Activated naive CD8-positive, alpha-beta T cell treated with anti-CD3 and anti-CD28 coated beads, Interleukin-2, amount 10 ng/mL, durations not matched to agents 7 days and 5 days (primary cell): ENCODE measurements around the gene PPFIA2. TPM values are rescaled to one million over a fixed set of nuclear protein-coding genes. Genes with fewer than 3 reads are reported as not detected.

Experiments
- ATAC-seq: fragments of 150-1000 bp; cut with Tn5 transposase; one replicate; pipeline ENCODE4 v1.10.0; 2021; ENCODE audit warnings: low read depth, moderate library complexity
- POLR2A ChIA-PET: fragments of 350-600 bp; sonication (Branson Sonifier 250); formaldehyde crosslinking; loops from one replicate; lab custom pipeline; 2021; ENCODE audit warnings: antibody characterized with exemption; lab: Charles Lee
- DNase-seq: peaks from one replicate; pipeline ENCODE4 v3.0.0; 2021
- H3K27ac Mint-ChIP-seq: one replicate; pipeline ENCODE4 v1.8.0; 2022; ENCODE audit warnings: mild to moderate bottlenecking, mixed read lengths
- H3K27me3 Mint-ChIP-seq: one replicate; pipeline ENCODE4 v1.8.0; 2022; ENCODE audit warnings: mild to moderate bottlenecking, moderate library complexity, mixed read lengths
- H3K36me3 Mint-ChIP-seq: one replicate; pipeline ENCODE4 v1.8.0; 2021; ENCODE audit warnings: mild to moderate bottlenecking, mixed read lengths
- H3K4me1 Mint-ChIP-seq: one replicate; pipeline ENCODE4 v1.8.0; 2021; ENCODE audit warnings: mixed read lengths
- H3K4me3 Mint-ChIP-seq: one replicate; pipeline ENCODE4 v1.8.0; 2022; ENCODE audit warnings: mild to moderate bottlenecking, moderate library complexity, mixed read lengths
- H3K9me3 Mint-ChIP-seq: one replicate; pipeline ENCODE4 v1.8.0; 2021; ENCODE audit warnings: mixed read lengths
- total RNA-seq, 2 experiments: library from RNA; stranded (reverse); gene quantifications; one replicate each; pipeline ENCODE4 v1.2.3, GENCODE V29; 2021

PPFIA2 gene
- total RNA-seq: not detected

GRCh38 chr12:81759190-81760051 is at the start of gene PPFIA2:
Gene PPFIA2 (minus strand): TSS chr12:81759350.
- Mint-ChIP-seq H3K27ac (peak within 1 kb of the TSS; percentile 33), H3K27me3 (peaks cover 42% of the 10 kb centered on the region), H3K4me3 (peak within 1 kb of the TSS; percentile 80), H3K4me1 (peaks cover 13% of the 10 kb centered on the region), H3K36me3 (no peaks in the 10 kb centered on the region), H3K9me3 (no peaks in the 10 kb centered on the region)
- ATAC-seq: peak; percentile 82
- POLR2A ChIA-PET: no interaction called here
- DNase-seq: peak; percentile 39

- no peak for ATAC-seq
- POLR2A ChIA-PET: no interaction called here
- H3K9me3 Mint-ChIP-seq: peaks cover 1% of the 10 kb centered on the region
- H3K4me1 Mint-ChIP-seq: peaks cover 2% of the 10 kb centered on the region
- DNase-seq: no peak
- peaks cover 5% of the 10 kb centered on the region for H3K27me3 Mint-ChIP-seq
- no peak overlapping the region for H3K27ac Mint-ChIP-seq
- no peaks in the 10 kb centered on the region for H3K36me3 Mint-ChIP-seq
- H3K4me3 Mint-ChIP-seq: no peak overlapping the region
Observed at GRCh38 chr12:81800298-81801148, 41.4 kb upstream of the PPFIA2 start.

GRCh38 chr12:81798294-81798693 is 39.1 kb upstream of the PPFIA2 start:
- POLR2A ChIA-PET: no interaction called here
- Mint-ChIP-seq H3K9me3 (no peaks in the 10 kb centered on the region), H3K4me3 (no peak overlapping the region), H3K27ac (no peak overlapping the region), H3K4me1 (peaks cover 2% of the 10 kb centered on the region), H3K36me3 (no peaks in the 10 kb centered on the region), H3K27me3 (peaks cover 5% of the 10 kb centered on the region)
- DNase-seq (no peak), ATAC-seq (no peak)

DNA sequence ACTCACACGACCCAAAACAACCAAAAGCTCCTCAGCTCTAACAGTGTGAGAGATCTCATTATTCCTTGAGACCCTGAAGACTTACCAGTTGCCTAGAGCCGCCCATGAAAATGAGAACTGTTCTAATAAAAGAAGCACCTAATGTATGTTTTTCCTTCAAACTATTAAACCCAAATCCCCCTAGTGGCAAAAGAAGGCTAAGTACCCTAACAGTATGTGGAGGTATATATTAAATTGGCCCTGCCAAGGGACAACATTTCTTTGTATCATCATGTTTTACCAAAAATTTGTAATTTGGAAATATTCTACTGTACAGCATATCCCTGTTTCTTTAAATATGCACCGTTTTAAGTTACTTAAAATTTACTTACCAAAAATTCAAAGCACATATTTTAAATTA is 38.0 kb upstream of the PPFIA2 start:
- Mint-ChIP-seq H3K4me3 (no peak overlapping the region), H3K9me3 (no peaks in the 10 kb centered on the region), H3K36me3 (no peaks in the 10 kb centered on the region), H3K4me1 (peaks cover 2% of the 10 kb centered on the region), H3K27ac (no peak overlapping the region), H3K27me3 (peaks cover 5% of the 10 kb centered on the region)
- POLR2A ChIA-PET: no interaction called here
- ATAC-seq (no peak), DNase-seq (no peak)

GRCh38 chr12:81792666-81793065 is 33.5 kb upstream of the PPFIA2 start:
- Mint-ChIP-seq H3K4me1 (no peaks in the 10 kb centered on the region), H3K27me3 (no peaks in the 10 kb centered on the region), H3K4me3 (no peak overlapping the region), H3K9me3 (no peaks in the 10 kb centered on the region), H3K36me3 (no peaks in the 10 kb centered on the region), H3K27ac (no peak overlapping the region)
- ATAC-seq (no peak), DNase-seq (no peak)
- POLR2A ChIA-PET: no interaction called here

DNA sequence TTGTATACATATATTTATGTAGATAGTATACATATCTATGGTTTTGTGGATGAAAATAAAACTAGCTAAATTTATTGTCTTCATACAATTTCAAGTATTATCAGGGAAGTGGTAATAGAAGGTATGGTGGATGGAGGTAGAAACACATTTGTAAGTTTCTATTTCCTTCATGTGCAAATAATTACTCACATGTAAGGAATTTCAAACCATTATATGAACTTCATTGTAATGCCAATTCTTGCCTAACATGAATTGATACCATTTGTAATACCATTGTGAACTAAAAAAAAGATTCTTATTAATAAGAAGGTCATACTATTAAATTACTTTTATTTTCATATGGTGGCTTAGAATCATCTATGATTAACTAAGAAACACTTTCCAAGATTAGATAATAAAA is 20.1 kb upstream of the PPFIA2 start:
- Mint-ChIP-seq H3K4me1 (no peaks in the 10 kb centered on the region), H3K27me3 (peaks cover 3% of the 10 kb centered on the region), H3K36me3 (no peaks in the 10 kb centered on the region), H3K9me3 (no peaks in the 10 kb centered on the region), H3K4me3 (no peak overlapping the region), H3K27ac (no peak overlapping the region)
- ATAC-seq (no peak), DNase-seq (no peak)
- POLR2A ChIA-PET: no interaction called here

DNA sequence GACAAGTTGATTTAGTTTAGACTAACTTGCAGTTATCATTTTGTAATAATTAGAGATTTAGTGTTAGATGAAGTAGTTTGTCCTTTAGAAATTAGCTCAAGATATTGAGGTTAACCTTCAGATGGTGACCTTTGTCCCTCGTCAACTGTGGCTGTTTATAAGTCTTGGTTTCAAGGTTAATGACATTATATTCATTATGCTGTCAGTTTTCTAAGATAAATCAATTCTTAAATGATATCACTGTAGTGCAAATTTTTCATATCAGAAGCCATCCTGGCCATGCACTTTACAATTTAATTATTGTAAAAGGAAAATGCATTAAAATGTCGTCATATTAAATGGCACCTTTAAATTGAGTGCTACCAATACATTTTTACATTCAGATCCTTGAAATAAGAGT is 19.6 kb upstream of the PPFIA2 start:
- DNase-seq: no peak
- peaks cover 6% of the 10 kb centered on the region for H3K27me3 Mint-ChIP-seq
- POLR2A ChIA-PET: no interaction called here
- no peak overlapping the region for H3K4me3 Mint-ChIP-seq
- ATAC-seq: no peak
- H3K4me1 Mint-ChIP-seq: no peaks in the 10 kb centered on the region
- H3K9me3 Mint-ChIP-seq: no peaks in the 10 kb centered on the region
- H3K27ac Mint-ChIP-seq: no peak overlapping the region
- no peaks in the 10 kb centered on the region for H3K36me3 Mint-ChIP-seq

DNA sequence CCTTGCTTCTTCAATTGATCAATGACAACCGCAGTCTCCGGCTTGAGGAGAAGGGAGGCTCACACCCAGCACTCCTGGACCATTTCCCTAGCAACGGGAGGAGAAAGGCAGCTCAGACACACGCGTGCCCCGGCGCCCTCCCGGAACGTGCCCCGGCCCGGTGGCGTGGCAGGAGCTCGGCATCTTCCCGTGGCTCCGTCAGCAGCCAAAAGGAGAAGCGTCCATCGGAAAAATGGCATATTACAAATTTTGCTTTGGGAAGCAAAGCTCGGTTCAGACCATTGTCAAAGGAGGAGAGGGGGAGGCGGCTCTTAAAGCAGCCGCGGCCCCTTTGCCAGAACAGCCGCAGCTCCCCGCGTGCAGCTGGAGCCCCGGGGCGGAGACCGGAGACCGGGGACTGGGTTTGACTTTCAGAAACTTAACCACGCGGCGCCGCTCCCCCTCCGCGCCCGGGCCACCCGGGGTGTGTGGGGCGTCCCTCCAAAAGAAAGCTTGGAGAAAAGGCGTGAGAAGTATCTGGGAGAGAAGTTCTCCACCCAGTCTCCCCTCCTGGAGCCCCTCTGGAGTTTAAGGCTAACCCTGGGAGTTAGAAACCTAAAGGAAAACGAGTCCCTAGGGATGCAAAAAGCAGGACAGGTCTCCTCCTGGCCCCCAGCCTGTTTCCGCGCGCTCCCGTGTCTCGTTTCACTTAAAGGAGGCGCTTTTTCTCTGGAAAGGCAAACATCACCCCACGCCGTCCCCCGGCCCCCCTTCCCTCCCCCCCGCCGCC is 545 bp downstream of the PPFIA2 start:
- H3K9me3 Mint-ChIP-seq: no peaks in the 10 kb centered on the region
- POLR2A ChIA-PET: no interaction called here
- no peaks in the 10 kb centered on the region for H3K36me3 Mint-ChIP-seq
- peak; percentile 47 for ATAC-seq
- H3K4me1 Mint-ChIP-seq: peaks cover 13% of the 10 kb centered on the region
- DNase-seq: peak; percentile 47
- H3K4me3 Mint-ChIP-seq: peak overlapping the region; percentile 80
- H3K27me3 Mint-ChIP-seq: peaks cover 42% of the 10 kb centered on the region
- no peak overlapping the region for H3K27ac Mint-ChIP-seq

- Mint-ChIP-seq H3K27me3 (peaks cover 42% of the 10 kb centered on the region), H3K4me3 (peak overlapping the region; percentile 50), H3K9me3 (no peaks in the 10 kb centered on the region), H3K36me3 (no peaks in the 10 kb centered on the region), H3K4me1 (peaks cover 13% of the 10 kb centered on the region), H3K27ac (no peak overlapping the region)
- no peak for ATAC-seq
- POLR2A ChIA-PET: no interaction called here
- DNase-seq: no peak
Observed at GRCh38 chr12:81757731-81758365, 1.3 kb downstream of the PPFIA2 start.

DNA sequence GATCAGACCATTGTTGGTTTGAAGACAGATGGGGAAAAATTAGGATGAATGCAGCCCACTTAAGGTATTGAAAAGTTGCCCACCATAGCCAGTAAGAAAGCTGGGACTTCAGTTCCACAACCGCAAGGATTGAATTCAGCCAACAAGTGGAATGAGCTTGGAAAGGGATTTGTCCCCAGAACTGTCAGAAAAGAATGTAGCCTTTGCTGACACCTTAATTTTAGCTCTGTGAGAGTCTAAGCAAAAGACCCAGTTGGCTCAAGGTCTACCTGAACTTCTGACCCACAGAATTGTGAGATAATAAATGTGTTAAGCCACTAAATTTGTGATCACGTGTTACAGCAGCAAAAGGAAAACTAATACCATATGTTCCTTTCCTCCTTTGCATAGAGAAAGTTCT is 29.4 kb downstream of the PPFIA2 start:
- Mint-ChIP-seq H3K4me3 (no peak overlapping the region), H3K4me1 (no peaks in the 10 kb centered on the region), H3K9me3 (no peaks in the 10 kb centered on the region), H3K27ac (no peak overlapping the region), H3K27me3 (peaks cover 8% of the 10 kb centered on the region), H3K36me3 (no peaks in the 10 kb centered on the region)
- DNase-seq: no peak
- no peak for ATAC-seq
- POLR2A ChIA-PET: no interaction called here

- Mint-ChIP-seq H3K36me3 (no peaks in the 10 kb centered on the region), H3K27me3 (peaks cover 11% of the 10 kb centered on the region), H3K4me1 (no peaks in the 10 kb centered on the region), H3K4me3 (no peak overlapping the region), H3K27ac (no peak overlapping the region), H3K9me3 (no peaks in the 10 kb centered on the region)
- POLR2A ChIA-PET: no interaction called here
- ATAC-seq (no peak), DNase-seq (no peak)
Observed at GRCh38 chr12:81727391-81727790, 31.8 kb downstream of the PPFIA2 start.

GRCh38 chr12:81726634-81727033 is 32.5 kb downstream of the PPFIA2 start:
- no peaks in the 10 kb centered on the region for H3K4me1 Mint-ChIP-seq
- no peak overlapping the region for H3K4me3 Mint-ChIP-seq
- H3K9me3 Mint-ChIP-seq: no peaks in the 10 kb centered on the region
- peaks cover 11% of the 10 kb centered on the region for H3K27me3 Mint-ChIP-seq
- DNase-seq (no peak), ATAC-seq (no peak)
- POLR2A ChIA-PET: no interaction called here
- H3K36me3 Mint-ChIP-seq: no peaks in the 10 kb centered on the region
- H3K27ac Mint-ChIP-seq: no peak overlapping the region

DNA sequence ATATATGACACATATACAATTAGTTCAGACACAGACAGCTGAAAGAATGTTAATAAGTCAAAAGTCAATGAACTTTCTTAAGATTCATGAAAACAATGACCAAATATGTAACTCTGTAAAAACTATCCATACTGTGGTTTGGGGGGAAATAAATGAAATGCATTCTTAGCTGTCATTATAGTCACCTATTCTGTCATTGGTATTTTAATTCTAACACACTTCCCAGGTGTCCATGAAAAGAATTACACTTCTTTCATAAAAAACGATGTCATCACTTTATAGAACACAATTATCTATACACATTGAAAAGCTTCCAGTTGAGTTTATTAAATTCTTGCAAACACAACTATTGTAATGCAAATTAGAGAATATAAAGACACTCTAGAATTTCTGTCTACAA is 35.8 kb downstream of the PPFIA2 start:
- H3K27me3 Mint-ChIP-seq: peaks cover 15% of the 10 kb centered on the region
- no peaks in the 10 kb centered on the region for H3K4me1 Mint-ChIP-seq
- POLR2A ChIA-PET: no interaction called here
- H3K36me3 Mint-ChIP-seq: no peaks in the 10 kb centered on the region
- no peak overlapping the region for H3K4me3 Mint-ChIP-seq
- no peak for DNase-seq
- H3K9me3 Mint-ChIP-seq: no peaks in the 10 kb centered on the region
- ATAC-seq: no peak
- no peak overlapping the region for H3K27ac Mint-ChIP-seq
